GM23338 (cell line): ENCODE results near the gene MPRIP.

ENCODE experiments used
- CREB1 ChIP-seq: fragments of 250-450 bp; sonication (Bioruptor Pico); IDR thresholded peaks from 2 replicates; pipeline ENCODE4 v1.5.0; 2020; ENCODE audit warnings: low read depth, mild to moderate bottlenecking, moderate library complexity
- EZH2 ChIP-seq: fragments of 200-600 bp; sonication (generic); IDR thresholded peaks from one replicate; pipeline ENCODE4 v1.8.0; 2017; ENCODE audit warnings: antibody characterized with exemption, mild to moderate bottlenecking, low read depth; ENCODE audit not compliant: unreplicated experiment
- JUNB ChIP-seq: IDR thresholded peaks from one replicate; pipeline ENCODE4 v1.6.1; 2016; ENCODE audit warnings: antibody characterized with exemption; ENCODE audit not compliant: unreplicated experiment
- POLR2AphosphoS5 ChIP-seq: IDR thresholded peaks from 2 replicates; pipeline ENCODE4 v1.6.1; 2016; ENCODE audit warnings: antibody characterized with exemption, low read depth
- TF ChIP-seq, protein P1 (sequence below), 2 experiments: fragments of 200-600 bp in 1 of 2; sonication (generic) in 1 of 2; conservative IDR thresholded peaks; 2 replicates each; pipeline versions ENCODE4 v1.5.1 to v1.6.1; 2016 to 2017; ENCODE audit warnings: antibody characterized with exemption in 2 of 2, low read depth in 2 of 2, mild to moderate bottlenecking in 2 of 2, moderate library complexity in 1 of 2
- TF ChIP-seq, protein P2 (sequence below): IDR thresholded peaks from one replicate; pipeline ENCODE4 v1.6.1; 2018; ENCODE audit warnings: antibody characterized with exemption; ENCODE audit not compliant: unreplicated experiment

DNA sequence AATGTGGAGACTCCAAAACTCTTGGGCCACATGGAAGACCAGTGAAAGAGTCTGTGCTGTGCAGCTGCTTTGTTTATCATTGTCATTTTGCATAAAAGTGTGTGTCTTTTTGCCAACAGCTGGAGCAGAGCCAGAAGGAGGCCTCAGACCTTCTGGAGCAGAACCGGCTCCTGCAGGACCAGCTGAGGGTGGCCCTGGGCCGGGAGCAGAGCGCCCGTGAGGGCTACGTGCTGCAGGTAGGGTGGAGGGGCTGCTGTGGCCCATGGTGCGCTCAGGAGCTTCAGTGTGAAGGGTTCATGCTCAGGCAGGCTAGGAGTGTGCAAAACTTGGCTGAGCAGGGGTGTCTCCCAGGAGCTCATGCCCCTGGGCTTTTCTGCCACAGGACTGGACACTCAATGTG is 118.9 kb downstream of the MPRIP start:
- TF ChIP-seq, protein P1, sequence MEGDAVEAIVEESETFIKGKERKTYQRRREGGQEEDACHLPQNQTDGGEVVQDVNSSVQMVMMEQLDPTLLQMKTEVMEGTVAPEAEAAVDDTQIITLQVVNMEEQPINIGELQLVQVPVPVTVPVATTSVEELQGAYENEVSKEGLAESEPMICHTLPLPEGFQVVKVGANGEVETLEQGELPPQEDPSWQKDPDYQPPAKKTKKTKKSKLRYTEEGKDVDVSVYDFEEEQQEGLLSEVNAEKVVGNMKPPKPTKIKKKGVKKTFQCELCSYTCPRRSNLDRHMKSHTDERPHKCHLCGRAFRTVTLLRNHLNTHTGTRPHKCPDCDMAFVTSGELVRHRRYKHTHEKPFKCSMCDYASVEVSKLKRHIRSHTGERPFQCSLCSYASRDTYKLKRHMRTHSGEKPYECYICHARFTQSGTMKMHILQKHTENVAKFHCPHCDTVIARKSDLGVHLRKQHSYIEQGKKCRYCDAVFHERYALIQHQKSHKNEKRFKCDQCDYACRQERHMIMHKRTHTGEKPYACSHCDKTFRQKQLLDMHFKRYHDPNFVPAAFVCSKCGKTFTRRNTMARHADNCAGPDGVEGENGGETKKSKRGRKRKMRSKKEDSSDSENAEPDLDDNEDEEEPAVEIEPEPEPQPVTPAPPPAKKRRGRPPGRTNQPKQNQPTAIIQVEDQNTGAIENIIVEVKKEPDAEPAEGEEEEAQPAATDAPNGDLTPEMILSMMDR (conservative IDR thresholded peaks at IDR 0.05; ENCODE audit: low read depth in 2 of 2), result no peak
- TF ChIP-seq POLR2AphosphoS5 (no peak), JUNB (no peak), CREB1 (no peak), EZH2 (no peak)
- TF ChIP-seq, protein P2, sequence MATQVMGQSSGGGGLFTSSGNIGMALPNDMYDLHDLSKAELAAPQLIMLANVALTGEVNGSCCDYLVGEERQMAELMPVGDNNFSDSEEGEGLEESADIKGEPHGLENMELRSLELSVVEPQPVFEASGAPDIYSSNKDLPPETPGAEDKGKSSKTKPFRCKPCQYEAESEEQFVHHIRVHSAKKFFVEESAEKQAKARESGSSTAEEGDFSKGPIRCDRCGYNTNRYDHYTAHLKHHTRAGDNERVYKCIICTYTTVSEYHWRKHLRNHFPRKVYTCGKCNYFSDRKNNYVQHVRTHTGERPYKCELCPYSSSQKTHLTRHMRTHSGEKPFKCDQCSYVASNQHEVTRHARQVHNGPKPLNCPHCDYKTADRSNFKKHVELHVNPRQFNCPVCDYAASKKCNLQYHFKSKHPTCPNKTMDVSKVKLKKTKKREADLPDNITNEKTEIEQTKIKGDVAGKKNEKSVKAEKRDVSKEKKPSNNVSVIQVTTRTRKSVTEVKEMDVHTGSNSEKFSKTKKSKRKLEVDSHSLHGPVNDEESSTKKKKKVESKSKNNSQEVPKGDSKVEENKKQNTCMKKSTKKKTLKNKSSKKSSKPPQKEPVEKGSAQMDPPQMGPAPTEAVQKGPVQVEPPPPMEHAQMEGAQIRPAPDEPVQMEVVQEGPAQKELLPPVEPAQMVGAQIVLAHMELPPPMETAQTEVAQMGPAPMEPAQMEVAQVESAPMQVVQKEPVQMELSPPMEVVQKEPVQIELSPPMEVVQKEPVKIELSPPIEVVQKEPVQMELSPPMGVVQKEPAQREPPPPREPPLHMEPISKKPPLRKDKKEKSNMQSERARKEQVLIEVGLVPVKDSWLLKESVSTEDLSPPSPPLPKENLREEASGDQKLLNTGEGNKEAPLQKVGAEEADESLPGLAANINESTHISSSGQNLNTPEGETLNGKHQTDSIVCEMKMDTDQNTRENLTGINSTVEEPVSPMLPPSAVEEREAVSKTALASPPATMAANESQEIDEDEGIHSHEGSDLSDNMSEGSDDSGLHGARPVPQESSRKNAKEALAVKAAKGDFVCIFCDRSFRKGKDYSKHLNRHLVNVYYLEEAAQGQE, result no peak
